NCI-H2029 (cell line): Measurements from ENCODE around the gene POU2F3.

ENCODE experiments used
- DNase-seq: peaks from one replicate; lab custom pipeline; 2025; lab: John Stamatoyannopoulos, UW

The POU2F3 gene

DNA sequence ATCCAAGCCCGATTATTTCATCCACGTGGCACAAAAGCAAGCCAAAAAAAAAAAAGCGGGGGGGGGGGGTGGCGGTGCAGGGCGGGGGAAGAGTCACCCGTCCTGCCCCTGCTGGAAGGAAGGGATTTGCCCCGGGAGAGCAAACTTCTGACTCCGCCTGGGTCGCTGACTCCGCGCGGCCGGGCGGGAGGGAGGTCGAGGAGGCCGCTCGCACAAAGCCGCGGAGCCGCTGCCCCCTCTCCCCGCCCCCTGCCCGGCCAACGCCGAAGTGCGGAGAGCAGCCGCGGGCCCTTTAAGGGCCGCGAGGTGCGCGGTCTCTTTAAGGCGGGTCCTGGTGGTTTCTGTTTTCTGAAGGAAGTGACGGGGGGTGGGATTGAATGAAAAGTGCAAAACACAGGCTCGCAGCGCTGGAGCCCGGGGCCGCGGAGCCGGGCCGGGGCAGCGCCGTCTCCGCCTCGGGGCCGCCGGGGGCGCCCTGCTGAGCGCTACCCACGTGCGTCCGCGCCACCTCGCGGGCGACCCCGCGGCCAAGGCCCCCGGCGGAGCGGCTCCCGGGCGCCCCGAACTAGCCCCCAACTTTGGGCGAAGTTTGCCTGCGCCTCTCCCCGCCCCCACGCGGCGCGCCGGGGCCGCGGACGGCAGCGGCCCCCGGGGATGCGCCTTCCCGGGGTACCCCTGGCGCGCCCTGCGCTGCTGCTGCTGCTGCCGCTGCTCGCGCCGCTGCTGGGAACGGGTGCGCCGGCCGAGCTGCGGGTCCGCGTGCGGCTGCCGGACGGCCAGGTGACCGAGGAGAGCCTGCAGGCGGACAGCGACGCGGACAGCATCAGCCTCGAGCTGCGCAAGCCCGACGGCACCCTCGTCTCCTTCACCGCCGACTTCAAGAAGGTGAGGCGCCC is 29.1 kb upstream of the POU2F3 start, which contains the start of gene OAF:
OAF (plus strand) TSS at position 407 of the 896 bp plus-strand sequence; CDS start at position 655, 248 bp downstream.
- DNase-seq = no peak

DNA sequence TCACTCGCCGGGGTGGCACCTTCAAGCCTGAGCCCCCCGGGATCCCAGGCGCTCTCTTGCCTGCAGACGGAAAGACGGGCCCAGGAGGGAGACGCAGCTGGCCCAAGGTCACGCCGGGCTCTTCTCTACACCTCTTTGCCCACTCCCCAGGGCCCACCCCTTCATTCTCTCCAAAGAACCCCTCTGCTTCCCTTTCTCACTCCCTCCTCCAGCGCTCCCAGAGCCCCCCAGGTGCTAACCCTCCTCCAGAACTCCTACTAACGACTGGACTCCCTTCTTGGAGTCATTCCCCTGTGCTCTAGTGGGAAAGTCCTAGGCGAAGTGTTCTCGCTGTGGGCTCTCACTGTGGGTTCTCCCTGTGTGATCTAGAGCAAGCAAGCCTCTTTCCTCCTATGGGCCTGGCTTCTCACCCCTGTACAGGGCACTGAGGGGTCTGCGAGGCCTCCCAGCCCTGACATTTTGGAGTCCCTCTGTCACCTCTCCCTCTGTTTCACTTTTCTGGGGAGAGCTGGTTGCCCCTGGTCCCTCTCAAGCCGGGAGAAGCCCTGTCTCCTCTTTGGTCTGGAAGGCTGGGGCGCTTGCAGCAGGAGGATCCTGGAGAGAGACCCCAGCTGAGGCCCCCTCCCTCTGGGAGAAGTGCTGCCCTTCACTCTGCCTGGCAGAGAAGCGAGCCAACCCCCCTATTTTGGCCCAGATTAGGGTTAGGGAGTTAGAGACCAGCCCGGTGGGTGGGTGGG is 28.2 kb upstream of the POU2F3 start:
- DNase-seq = no peak

DNA sequence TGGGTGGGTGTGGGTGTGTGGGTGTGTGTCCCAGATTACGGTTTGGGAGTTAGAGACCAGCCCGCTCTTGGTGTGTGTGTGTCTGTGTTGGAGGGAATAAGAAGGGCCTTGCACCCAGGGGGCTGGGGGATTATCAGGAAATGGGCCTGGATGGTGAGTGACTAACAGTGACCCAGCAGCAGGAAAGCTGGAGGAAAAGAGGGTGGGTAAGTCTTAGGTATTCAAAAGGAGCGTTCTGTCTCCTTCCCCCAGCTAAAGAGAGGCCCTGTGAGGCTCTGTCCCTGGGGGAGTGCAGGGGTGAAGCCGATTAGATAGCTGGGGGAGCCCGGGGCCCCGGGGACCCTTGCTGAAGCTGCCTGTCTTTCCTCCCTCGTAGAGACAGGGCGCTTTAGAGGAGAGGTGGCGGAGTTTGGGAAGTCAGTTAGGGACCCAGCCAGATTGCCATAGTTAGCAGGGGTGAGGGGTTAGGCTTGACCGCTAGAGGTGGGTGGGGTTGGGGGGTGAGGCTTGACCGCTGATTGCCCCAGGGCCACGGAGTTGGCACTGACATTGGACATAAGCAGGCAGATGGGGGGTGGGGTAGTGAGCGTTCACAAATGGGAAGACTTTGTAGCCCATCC is 27.6 kb upstream of the POU2F3 start:
- no peak for DNase-seq

DNA sequence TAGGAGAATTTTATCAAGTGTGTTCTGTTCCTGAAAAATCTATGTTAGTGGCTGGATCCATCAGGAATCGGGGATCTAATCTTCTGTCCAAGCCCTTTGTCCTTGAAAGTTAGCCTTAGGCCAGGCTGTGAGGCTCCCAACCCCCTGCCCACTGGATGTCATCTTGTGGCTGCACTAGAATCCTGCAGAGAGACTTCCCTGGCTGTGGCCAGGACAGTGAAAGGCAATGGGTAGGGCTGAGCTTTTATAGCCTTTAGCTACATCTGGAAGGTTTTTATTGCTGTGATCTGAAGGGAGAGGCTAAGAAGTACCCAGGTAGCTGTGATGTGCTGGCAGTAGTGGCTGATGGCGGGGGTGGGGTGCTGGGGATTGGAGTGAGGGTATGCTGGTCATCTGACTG is 27.0 kb upstream of the POU2F3 start:
- no peak for DNase-seq

DNA sequence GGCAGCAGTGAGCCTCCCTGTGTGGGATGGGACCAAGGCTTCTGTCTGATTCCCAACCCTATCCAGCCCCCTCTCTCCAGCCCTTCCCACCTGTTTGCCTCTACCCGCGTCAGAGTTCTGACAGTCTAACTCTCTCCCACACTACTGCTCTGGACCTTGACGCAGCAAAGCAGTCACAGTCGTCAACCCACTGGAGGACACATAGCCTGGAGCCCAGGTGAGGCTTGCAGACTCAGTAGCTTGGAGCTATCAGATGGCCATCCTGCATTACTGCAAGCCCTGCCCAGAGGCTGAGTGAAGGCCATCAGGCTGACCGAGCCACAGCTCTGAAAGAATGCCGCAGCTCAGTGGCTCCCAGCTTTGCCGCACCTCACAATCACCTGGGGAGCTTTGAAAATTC is 25.4 kb upstream of the POU2F3 start:
- no peak for DNase-seq

DNA sequence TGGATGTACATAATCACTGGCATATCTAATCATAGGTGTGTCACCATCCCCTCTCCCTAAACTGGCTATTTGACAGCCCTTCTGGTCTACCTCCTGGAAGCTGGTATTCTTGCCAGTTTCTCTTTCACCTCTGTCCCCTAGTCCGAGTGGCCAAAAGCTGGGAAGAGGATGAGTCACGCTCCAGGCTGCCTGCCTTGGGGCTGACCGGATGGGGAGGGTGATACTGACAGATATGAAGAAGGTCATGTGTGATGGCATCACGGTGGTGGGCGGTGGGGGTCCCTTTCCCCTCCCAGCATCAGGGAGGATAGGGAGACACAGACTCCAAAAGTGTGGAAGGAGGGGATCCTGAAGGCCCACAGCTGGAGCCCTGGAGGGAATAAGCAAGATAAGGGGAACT is 24.3 kb upstream of the POU2F3 start:
- DNase-seq = no peak

GRCh38 chr11:120216426-120217102 is 23.4 kb upstream of the POU2F3 start:
- no peak for DNase-seq

DNA sequence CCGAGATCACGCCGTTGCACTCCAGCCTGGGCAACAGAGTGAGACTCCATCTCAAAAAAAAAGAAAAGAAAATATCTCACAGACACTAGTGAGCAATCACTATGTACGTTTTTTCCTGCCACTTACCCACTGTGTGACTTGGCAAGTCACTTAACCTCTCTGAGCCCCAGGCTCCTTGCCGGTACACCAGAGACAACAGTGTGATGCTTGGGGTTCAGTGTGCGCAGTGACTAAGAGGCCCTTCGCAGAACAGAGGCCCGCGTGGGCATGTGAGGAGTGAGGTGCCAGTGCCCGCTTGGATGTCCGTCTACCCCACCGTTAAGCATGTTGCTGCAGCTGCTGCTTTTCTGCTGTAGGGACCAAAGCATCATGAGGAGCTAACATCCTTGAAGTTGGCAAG is 22.4 kb upstream of the POU2F3 start:
- no peak for DNase-seq

- peak; percentile 42 for DNase-seq
Observed at GRCh38 chr11:120217941-120218694, 21.8 kb upstream of the POU2F3 start.

DNA sequence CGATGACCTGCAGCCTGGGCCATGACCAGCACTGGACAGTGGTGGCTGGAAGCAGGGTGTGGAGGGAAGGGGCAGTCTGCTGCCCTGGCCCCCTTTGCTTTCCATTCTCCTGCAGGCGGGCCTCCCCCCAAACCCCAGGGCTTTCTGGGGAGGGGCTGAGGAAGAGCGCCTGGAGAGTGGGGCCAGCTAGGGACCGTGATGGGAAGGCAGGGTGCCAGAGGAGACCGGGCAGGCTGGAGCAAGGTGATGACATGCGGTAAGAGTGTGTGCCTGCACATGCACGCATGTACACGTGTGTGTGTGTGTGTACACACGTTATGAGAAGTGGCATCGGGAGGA is 21.3 kb upstream of the POU2F3 start:
- no peak for DNase-seq

DNA sequence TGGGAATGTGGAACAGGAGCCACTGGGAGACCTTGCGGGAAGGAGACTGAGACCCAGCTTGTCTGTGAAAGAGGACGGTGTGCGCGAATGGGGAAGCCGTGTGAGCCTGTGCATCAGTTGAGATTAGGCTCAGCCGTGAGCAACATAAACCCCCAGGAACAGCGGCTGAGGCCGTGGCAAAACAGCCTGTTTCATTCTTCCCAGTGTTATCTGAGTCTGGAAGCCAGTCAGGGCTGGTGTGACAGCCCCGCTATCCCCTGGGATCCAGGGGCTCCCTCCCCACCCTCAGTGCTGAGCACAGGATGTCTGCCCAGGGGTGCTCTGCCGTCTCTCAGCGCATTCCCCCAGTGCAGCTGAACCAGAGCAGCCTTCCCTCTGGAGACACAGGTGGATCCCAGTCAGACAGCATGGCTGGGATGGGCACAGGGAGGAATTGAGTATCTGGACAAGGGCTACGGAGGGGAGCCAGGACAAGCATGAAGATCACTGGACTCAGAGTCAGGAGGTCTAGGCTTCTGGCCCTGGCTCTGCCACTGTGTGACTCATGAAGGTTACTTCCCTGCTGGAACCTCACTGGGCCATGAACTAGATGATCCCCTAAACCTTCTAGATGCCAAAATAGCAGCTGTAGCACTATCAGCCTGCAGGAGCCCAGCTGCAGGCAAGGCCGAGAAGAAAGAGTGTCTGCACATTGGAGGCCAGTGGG is 20.6 kb upstream of the POU2F3 start:
- DNase-seq = no peak

GRCh38 chr11:120219938-120220746 is 19.8 kb upstream of the POU2F3 start:
- no peak for DNase-seq

- no peak for DNase-seq
Observed at GRCh38 chr11:120220747-120221037, 19.2 kb upstream of the POU2F3 start.

DNA sequence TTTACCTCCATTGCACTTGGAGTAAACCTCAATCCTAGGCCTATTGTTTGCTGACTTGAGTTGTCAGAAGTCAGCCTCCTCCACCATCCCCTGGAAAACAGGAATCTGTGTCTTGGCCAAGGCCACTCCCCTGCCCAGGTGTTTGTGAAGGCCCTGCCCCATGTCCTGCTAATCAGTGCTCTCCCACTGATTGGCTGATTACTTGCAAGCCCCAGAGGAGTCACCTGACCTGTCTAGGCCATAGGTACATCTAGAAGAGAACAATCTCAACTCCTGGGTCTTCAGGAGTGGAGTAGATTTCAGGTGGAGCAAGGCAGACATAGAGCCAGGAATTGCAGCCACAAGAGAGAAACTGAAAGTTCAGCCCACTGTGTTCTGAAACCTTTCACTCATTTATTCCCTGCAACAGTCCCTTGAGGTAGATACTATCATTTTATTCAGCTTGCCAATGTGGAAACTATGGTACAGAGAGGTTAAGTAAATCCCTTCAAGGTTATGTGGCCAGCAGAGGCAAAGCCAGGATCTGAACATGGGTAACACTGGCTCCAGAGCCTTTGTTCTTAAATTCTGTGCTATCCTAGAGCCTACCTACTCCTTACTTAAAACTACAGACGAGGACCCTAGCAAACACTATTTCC is 18.7 kb upstream of the POU2F3 start:
- DNase-seq = no peak

- no peak for DNase-seq
Observed at GRCh38 chr11:120222916-120223315, 17.0 kb upstream of the POU2F3 start.

GRCh38 chr11:120223793-120224192 is 16.1 kb upstream of the POU2F3 start:
- DNase-seq = no peak

GRCh38 chr11:120224361-120224760 is 15.6 kb upstream of the POU2F3 start:
- DNase-seq = no peak

DNA sequence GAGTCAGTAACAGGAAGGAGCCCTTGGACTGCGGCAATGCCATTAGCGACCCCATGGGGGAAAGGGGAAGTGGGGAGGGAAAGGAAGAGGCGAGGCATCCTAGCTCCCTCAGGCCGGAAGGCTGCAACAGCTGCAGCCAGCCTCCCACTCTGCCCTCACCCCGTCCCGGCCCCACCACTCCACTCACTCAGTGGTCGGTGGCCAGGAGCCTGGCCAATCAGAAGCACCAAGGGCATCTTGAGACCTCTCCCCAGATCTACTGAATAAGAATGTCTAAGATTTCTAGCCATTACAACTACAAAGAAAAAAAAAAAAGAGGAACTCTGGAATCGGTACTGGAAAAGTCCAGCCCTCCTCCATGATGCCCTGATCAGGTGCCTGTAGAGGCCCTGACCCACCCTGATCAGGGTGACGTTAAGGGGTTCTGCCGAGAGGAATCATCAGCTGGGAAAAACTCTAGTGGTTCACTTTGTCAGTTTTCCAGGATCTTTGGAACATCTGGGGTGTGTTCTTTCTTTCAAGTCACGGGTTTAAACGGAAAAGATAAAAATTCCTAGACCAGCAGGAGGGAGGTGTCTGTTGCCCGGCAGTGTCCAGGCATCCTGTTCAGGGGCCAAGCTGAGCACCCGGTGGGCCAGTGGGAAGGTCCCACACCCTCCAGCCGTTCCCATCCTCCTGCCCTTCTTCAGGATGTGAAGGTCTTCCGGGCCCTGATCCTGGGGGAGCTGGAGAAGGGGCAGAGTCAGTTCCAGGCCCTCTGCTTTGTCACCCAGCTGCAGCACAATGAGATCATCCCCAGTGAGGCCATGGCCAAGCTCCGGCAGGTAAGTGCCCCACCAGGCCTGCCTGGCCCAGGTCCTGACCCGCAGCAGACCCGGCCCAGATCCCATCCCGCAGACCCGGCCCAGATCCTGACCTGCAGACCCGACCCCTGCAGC is 14.7 kb upstream of the POU2F3 start:
- no peak for DNase-seq

DNA sequence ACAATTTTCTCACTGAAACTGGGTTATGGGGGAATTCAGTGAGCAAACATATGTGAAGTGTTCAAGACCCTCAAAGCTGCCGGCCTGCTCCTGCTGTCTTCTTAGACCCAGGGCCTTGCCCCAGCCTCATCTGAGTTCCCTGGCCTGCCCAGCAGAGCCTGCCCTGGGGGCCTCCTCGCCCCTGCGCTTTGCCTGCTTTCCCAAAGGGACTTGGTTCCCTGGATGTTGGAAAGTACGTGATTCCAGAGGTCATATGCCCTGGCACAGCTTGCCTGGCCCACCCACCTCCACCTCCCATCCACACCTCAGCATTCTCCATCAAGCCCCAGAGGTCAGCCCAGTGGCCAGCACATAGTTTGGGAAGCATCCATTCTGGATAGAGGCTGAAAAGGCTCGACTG is 13.7 kb upstream of the POU2F3 start:
- DNase-seq = no peak
